GM18520 (cell line): Measurements from ENCODE around the gene TLR5.

ENCODE experiments used
- ATAC-seq: cut with Tn5 transposase; IDR thresholded peaks from one replicate; pipeline ENCODE4 v1.9.1; 2021; ENCODE audit not compliant: unreplicated experiment

TLR5 gene

GRCh38 chr1:223074445-223075300 lies 68.4 kb downstream of the TLR5 start:
- ATAC-seq: no peak

GRCh38 chr1:223068900-223069665 lies 74.0 kb downstream of the TLR5 start:
- ATAC-seq: no peak

DNA sequence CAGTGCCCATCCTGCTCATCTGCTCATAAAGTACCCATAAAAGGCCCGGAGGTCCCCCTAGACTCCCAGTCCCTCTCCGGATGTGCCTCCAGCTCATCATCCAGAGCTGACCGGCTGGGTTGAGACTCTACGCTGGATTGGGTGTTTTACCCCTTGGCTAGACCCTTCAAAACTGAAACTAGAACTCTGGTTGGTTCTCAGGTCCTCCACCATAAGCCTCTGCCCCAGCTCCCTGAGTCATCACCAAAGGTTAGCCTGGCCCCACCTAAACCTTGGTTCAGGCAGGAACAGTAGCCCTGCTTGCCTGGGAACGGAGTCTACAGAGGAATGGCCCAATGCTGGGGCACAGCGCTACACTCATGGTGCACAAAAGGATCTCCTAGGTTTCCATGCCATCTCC lies 75.1 kb downstream of the TLR5 start:
- no peak for ATAC-seq

GRCh38 chr1:223066415-223066814 lies 76.6 kb downstream of the TLR5 start:
- ATAC-seq: no peak

DNA sequence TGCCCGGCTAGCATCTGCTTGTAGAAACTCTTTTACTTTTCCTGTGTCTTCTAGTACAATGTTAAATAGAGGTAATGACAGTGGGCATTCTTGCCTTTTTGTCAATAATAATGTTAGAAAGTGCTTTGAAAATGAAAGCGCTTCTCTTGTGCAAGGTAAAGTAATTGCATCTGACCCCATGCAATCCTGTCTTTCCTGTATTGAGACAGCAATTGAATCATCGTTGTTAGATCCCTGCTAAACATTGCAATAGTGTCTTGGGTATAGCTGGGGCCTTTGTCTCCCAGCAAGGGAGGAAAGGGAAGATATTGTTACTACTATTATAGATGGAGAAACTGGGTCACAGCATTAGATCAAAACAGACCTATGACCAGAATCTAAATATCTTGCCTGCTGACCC lies 80.9 kb downstream of the TLR5 start:
- no peak for ATAC-seq

GRCh38 chr1:223059526-223059925 lies 83.5 kb downstream of the TLR5 start:
- ATAC-seq: no peak
